Body of pancreas (tissue), 4 donors: Measurements from ENCODE around the gene FILIP1L.

Source experiments
- CTCF ChIP-seq, 7 experiments: fragments of 450-650 bp in 4 of 7; fragments of 200-600 bp in 3 of 7; sonication (generic) in 3 of 7; IDR thresholded peaks; one replicate each; pipeline ENCODE4 v1.5.1; 2016 to 2019; ENCODE audit warnings: antibody characterized with exemption in 7 of 7
- POLR2A ChIP-seq, 3 donors: fragments of 450-650 bp; IDR thresholded peaks; one replicate each; pipeline ENCODE4 v1.6.1; 2016; ENCODE audit warnings: antibody characterized with exemption in 3 of 3, mild to moderate bottlenecking in 2 of 3

- TF ChIP-seq CTCF (IDR thresholded peaks at IDR 0.05), result no peak
- TF ChIP-seq POLR2A (IDR thresholded peaks at IDR 0.05), result no peak
Observed at GRCh38 chr3:100141586-100141985, 27.3 kb upstream of the FILIP1L start.
